Fibroblast of lung (primary cell): ENCODE results near the gene TMEM139.

Experiments used
- EZH2 ChIP-seq: IDR thresholded peaks from 2 replicates; pipeline ENCODE4 v1.5.1; 2012; ENCODE audit warnings: low read length, control low read depth, mild to moderate bottlenecking; ENCODE audit errors: missing control alignments
- TF ChIP-seq, protein P1 (sequence below), 2 donors: IDR thresholded peaks in 1 of 2; conservative IDR thresholded peaks in 1 of 2; 1 replicate in 1 of 2; 2 replicates in 1 of 2; pipeline ENCODE4 v1.5.1; 2011 to 2012; ENCODE audit warnings: low read length in 2 of 2, control low read depth in 1 of 2, inconsistent platforms in 1 of 2, low read depth in 1 of 2, mild to moderate bottlenecking in 1 of 2

DNA sequence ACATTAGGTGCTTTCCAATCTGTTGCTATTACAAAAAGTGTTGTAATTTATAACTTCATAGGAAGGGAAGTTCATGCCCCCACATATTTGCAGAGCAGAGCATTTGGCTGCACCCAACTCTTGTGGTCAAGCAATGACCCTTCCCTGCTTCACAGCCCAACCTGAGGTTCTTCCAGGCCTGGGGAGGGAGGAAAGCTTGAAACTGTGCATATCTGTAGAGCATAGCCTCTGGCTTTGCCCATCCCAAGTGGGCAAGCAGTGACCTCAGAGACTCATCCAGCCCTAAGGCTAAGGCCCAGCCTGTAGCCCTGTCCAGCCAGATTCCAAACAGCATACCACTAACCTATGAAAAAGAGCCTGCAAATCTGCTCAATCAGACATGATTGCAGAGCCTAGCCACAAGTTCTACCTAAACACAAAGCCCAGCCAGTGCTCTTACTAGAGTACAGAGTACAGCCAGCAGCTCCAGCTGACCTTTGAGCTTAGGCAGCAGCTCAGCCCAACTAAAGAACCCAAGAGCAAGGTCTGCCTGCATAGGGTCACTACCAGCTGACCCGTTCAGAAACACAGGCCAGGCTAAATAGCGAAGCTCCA, 35.9 kb upstream of the TMEM139 start:
- TF ChIP-seq, protein P1, sequence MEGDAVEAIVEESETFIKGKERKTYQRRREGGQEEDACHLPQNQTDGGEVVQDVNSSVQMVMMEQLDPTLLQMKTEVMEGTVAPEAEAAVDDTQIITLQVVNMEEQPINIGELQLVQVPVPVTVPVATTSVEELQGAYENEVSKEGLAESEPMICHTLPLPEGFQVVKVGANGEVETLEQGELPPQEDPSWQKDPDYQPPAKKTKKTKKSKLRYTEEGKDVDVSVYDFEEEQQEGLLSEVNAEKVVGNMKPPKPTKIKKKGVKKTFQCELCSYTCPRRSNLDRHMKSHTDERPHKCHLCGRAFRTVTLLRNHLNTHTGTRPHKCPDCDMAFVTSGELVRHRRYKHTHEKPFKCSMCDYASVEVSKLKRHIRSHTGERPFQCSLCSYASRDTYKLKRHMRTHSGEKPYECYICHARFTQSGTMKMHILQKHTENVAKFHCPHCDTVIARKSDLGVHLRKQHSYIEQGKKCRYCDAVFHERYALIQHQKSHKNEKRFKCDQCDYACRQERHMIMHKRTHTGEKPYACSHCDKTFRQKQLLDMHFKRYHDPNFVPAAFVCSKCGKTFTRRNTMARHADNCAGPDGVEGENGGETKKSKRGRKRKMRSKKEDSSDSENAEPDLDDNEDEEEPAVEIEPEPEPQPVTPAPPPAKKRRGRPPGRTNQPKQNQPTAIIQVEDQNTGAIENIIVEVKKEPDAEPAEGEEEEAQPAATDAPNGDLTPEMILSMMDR (conservative IDR thresholded peaks at IDR 0.05 in 1 of 2, IDR thresholded peaks at IDR 0.05 in 1 of 2; ENCODE audit: low read depth in 1 of 2, low read length in 2 of 2): no peak
- no peak for TF ChIP-seq EZH2
